ENCODE results near the gene CAP2.
"Not testable (repeated sequence)": the region's sequence is repeated elsewhere in the genome, so short reads cannot be mapped to it uniquely, and the experiment has no call there.

CAP2 gene

DNA sequence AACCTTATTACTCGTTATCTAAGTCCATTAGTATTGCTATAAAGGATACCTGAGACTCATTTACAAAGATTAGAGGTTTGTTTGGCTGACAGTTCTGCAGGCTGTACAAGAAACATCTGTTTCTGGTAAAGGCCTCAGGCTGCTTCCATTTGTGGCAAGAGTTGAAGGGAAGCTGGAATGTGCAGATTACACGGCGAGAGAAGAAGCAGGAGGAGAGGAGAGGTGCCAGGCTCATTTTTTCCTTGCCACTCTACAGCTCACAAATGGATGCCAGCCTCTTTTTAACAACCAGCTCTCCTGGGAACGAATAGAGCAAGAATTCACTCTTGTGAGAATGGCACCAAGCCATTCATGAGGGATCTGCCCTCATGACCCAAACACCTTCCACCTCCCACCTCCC is 14.7 kb downstream of the CAP2 start:
- Histone ChIP-seq H2BK120ac (ENCODE audit: low read depth, low read length) (no peak overlapping the region), H3K9me3 (ENCODE audit: control insufficient read depth, low read length) (peaks cover 14% of the 10 kb centered on the region), H3K79me1 (replicated peaks; ENCODE audit: low read length, poor library complexity, severe bottlenecking) (peaks cover 34% of the 10 kb centered on the region), H4K91ac (ENCODE audit: low read length) (no peak overlapping the region), H3K9ac (ENCODE audit: low read length) (no peak overlapping the region), H3K27me3 (ENCODE audit: control insufficient read depth in 1 of 2, insufficient read depth in 1 of 2, low read length in 2 of 2) (no peaks in the 10 kb centered on the region), H3K4ac (ENCODE audit: low read depth in 1 of 2, low read length in 2 of 2) (no peak overlapping the region), H3K4me3 (ENCODE audit: insufficient read depth in 1 of 2, low read depth in 1 of 2, low read length in 2 of 2) (no peak overlapping the region), H2BK15ac (ENCODE audit: low read depth, poor library complexity, severe bottlenecking) (no peak overlapping the region), H2BK12ac (ENCODE audit: low read length in 2 of 2) (no peak overlapping the region), H3K4me2 (ENCODE audit: low read length, poor library complexity, severe bottlenecking) (no peak overlapping the region), H3K36me3 (ENCODE audit: control insufficient read depth in 1 of 2, insufficient read depth in 2 of 2, low read depth in 1 of 2, low read length in 2 of 2) (no peaks in the 10 kb centered on the region), H3K18ac (ENCODE audit: low read depth in 1 of 2, low read length in 2 of 2) (no peak overlapping the region), H4K8ac (ENCODE audit: low read length) (no peak overlapping the region), H3K23ac (ENCODE audit: low read length in 2 of 2) (no peak overlapping the region), H3K4me1 (ENCODE audit: control insufficient read depth, insufficient read depth, low read depth, low read length) (peaks cover 6% of the 10 kb centered on the region), H3K14ac (ENCODE audit: low read length in 2 of 2) (no peak overlapping the region), H2BK5ac (ENCODE audit: low read depth, low read length, poor library complexity, severe bottlenecking) (no peak overlapping the region), H2AK5ac (ENCODE audit: low read length, severe bottlenecking) (no peak overlapping the region), H3K27ac (ENCODE audit: low read length, poor library complexity, severe bottlenecking) (no peak overlapping the region), H2AFZ (ENCODE audit: low read depth, low read length) (no peak overlapping the region)
- WGBS: 94% methylated on average over 3 of the region's 4 CpGs
- DNase-seq: no peak

DNA sequence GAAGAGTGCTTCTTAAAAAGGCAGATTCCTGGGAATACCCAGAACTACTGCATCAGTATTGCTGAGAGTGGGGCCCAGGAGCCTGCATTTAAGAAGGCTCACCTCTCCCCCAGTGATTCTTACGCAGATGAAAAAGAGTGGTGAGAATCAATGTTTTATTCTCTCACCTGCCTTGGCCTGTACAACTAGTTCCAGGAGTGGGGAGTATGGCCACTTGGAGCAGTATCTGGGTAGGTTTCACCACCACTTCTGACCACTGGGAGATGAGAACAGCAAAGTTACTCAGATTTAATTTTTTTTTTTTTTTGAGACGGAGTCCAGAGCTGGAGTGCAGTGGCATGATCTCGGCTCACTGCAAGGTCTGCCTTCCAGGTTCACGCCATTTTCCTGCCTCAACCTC is 16.9 kb downstream of the CAP2 start:
- Histone ChIP-seq H3K27me3 (ENCODE audit: control insufficient read depth in 1 of 2, insufficient read depth in 1 of 2, low read length in 2 of 2) (no peaks in the 10 kb centered on the region), H2AK5ac (ENCODE audit: low read length, severe bottlenecking) (no peak overlapping the region), H4K91ac (ENCODE audit: low read length) (no peak overlapping the region), H3K9me3 (ENCODE audit: control insufficient read depth, low read length) (peaks cover 14% of the 10 kb centered on the region), H2BK5ac (ENCODE audit: low read depth, low read length, poor library complexity, severe bottlenecking) (no peak overlapping the region), H3K18ac (ENCODE audit: low read depth in 1 of 2, low read length in 2 of 2) (no peak overlapping the region), H3K4me1 (ENCODE audit: control insufficient read depth, insufficient read depth, low read depth, low read length) (peaks cover 10% of the 10 kb centered on the region), H3K9ac (ENCODE audit: low read length) (no peak overlapping the region), H3K36me3 (ENCODE audit: control insufficient read depth in 1 of 2, insufficient read depth in 2 of 2, low read depth in 1 of 2, low read length in 2 of 2) (no peaks in the 10 kb centered on the region), H2AFZ (ENCODE audit: low read depth, low read length) (no peak overlapping the region), H3K4me2 (ENCODE audit: low read length, poor library complexity, severe bottlenecking) (no peak overlapping the region), H4K8ac (ENCODE audit: low read length) (no peak overlapping the region), H3K79me1 (replicated peaks; ENCODE audit: low read length, poor library complexity, severe bottlenecking) (peaks cover 31% of the 10 kb centered on the region), H2BK12ac (ENCODE audit: low read length in 2 of 2) (no peak overlapping the region), H3K14ac (ENCODE audit: low read length in 2 of 2) (no peak overlapping the region), H3K23ac (ENCODE audit: low read length in 2 of 2) (no peak overlapping the region), H2BK15ac (ENCODE audit: low read depth, poor library complexity, severe bottlenecking) (no peak overlapping the region), H2BK120ac (ENCODE audit: low read depth, low read length) (no peak overlapping the region), H3K4ac (ENCODE audit: low read depth in 1 of 2, low read length in 2 of 2) (no peak overlapping the region), H3K27ac (ENCODE audit: low read length, poor library complexity, severe bottlenecking) (no peak overlapping the region), H3K4me3 (ENCODE audit: insufficient read depth in 1 of 2, low read depth in 1 of 2, low read length in 2 of 2) (no peak overlapping the region)
- no peak for DNase-seq
- WGBS: 100% methylated on average over 4 of the region's 4 CpGs

DNA sequence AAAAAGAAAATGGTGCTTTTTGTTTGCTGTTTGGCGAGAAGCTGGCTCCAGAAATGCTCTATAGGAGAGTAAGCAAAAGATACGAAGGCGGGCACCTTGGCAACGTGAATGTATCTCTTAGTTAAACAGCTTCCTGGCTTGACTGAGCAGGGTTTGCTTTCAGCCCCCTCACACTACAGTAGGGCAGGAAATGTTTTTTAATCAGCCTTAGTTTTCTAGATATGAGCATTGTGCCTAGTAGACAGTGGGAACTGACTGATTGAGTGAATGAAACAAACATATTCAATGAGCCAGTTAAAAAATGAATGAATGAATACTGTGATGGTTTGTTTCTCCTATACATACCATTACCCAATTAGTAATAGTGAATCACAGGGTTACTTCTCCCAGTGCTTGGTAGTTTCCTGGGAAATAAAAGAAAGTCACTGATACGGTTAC is 19.9 kb downstream of the CAP2 start:
- Histone ChIP-seq H2BK12ac (ENCODE audit: low read length in 2 of 2) (no peak overlapping the region), H3K18ac (ENCODE audit: low read depth in 1 of 2, low read length in 2 of 2) (peak overlapping the region in 1 of 2 experiments; percentile 21), H2BK120ac (ENCODE audit: low read depth, low read length) (no peak overlapping the region), H3K79me1 (replicated peaks; ENCODE audit: low read length, poor library complexity, severe bottlenecking) (peaks cover 26% of the 10 kb centered on the region), H4K8ac (ENCODE audit: low read length) (no peak overlapping the region), H2AK5ac (ENCODE audit: low read length, severe bottlenecking) (no peak overlapping the region), H3K4me1 (ENCODE audit: control insufficient read depth, insufficient read depth, low read depth, low read length) (peaks cover 15% of the 10 kb centered on the region), H4K91ac (ENCODE audit: low read length) (no peak overlapping the region), H3K4ac (ENCODE audit: low read depth in 1 of 2, low read length in 2 of 2) (no peak overlapping the region), H3K36me3 (ENCODE audit: control insufficient read depth in 1 of 2, insufficient read depth in 2 of 2, low read depth in 1 of 2, low read length in 2 of 2) (no peaks in the 10 kb centered on the region), H3K23ac (ENCODE audit: low read length in 2 of 2) (no peak overlapping the region), H2AFZ (ENCODE audit: low read depth, low read length) (no peak overlapping the region), H3K9me3 (ENCODE audit: control insufficient read depth, low read length) (peaks cover 11% of the 10 kb centered on the region), H3K9ac (ENCODE audit: low read length) (no peak overlapping the region), H3K27ac (ENCODE audit: low read length, poor library complexity, severe bottlenecking) (peak overlapping the region; percentile 47), H2BK15ac (ENCODE audit: low read depth, poor library complexity, severe bottlenecking) (no peak overlapping the region), H3K27me3 (ENCODE audit: control insufficient read depth in 1 of 2, insufficient read depth in 1 of 2, low read length in 2 of 2) (no peaks in the 10 kb centered on the region), H3K14ac (ENCODE audit: low read length in 2 of 2) (no peak overlapping the region), H2BK5ac (ENCODE audit: low read depth, low read length, poor library complexity, severe bottlenecking) (no peak overlapping the region), H3K4me2 (ENCODE audit: low read length, poor library complexity, severe bottlenecking) (no peak overlapping the region), H3K4me3 (ENCODE audit: insufficient read depth in 1 of 2, low read depth in 1 of 2, low read length in 2 of 2) (no peak overlapping the region)
- WGBS: 87% methylated on average over 5 of the region's 5 CpGs
- DNase-seq: peak; percentile 47

DNA sequence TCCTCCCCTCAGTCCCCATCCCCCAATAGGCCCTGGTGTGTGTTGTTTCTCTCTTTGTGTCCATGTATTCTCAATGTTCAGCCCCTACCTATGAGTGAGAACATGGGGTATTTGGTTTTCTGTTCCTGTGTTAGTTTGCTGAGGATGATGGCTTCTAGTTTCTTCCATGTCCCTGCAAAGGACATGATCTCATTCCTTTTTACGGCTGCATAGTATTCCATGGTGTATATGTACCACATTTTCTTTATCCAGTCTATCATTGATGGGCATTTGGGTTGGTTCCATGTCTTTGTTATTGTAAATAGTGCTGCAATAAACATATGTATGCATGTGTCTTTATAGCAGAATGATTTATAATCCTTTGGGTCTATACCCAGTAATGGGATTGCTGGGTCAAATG is 21.0 kb downstream of the CAP2 start:
- not testable (repeated sequence) for H2BK12ac ChIP-seq (ENCODE audit: low read length in 2 of 2); H3K27ac ChIP-seq (ENCODE audit: low read length, poor library complexity, severe bottlenecking); H3K18ac ChIP-seq (ENCODE audit: low read depth in 1 of 2, low read length in 2 of 2); H4K91ac ChIP-seq (ENCODE audit: low read length); H2BK5ac ChIP-seq (ENCODE audit: low read depth, low read length, poor library complexity, severe bottlenecking); H3K14ac ChIP-seq (ENCODE audit: low read length in 2 of 2); H2BK15ac ChIP-seq (ENCODE audit: low read depth, poor library complexity, severe bottlenecking); H3K9me3 ChIP-seq (ENCODE audit: control insufficient read depth, low read length); H2BK120ac ChIP-seq (ENCODE audit: low read depth, low read length); H2AFZ ChIP-seq (ENCODE audit: low read depth, low read length); H3K4me3 ChIP-seq (ENCODE audit: insufficient read depth in 1 of 2, low read depth in 1 of 2, low read length in 2 of 2); H3K27me3 ChIP-seq (ENCODE audit: control insufficient read depth in 1 of 2, insufficient read depth in 1 of 2, low read length in 2 of 2); H3K9ac ChIP-seq (ENCODE audit: low read length); H2AK5ac ChIP-seq (ENCODE audit: low read length, severe bottlenecking); H3K36me3 ChIP-seq (ENCODE audit: control insufficient read depth in 1 of 2, insufficient read depth in 2 of 2, low read depth in 1 of 2, low read length in 2 of 2); H3K23ac ChIP-seq (ENCODE audit: low read length in 2 of 2); H3K4ac ChIP-seq (ENCODE audit: low read depth in 1 of 2, low read length in 2 of 2); DNase-seq; H3K4me2 ChIP-seq (ENCODE audit: low read length, poor library complexity, severe bottlenecking); H4K8ac ChIP-seq (ENCODE audit: low read length)
- Histone ChIP-seq H3K79me1 (replicated peaks; ENCODE audit: low read length, poor library complexity, severe bottlenecking) (peaks cover 26% of the 10 kb centered on the region), H3K4me1 (ENCODE audit: control insufficient read depth, insufficient read depth, low read depth, low read length) (peaks cover 16% of the 10 kb centered on the region)
- WGBS: no CpG with 5 or more reads among the region's 1 CpG
